ENCODE measurements around the gene KAT6B. TPM values are rescaled to one million over a fixed set of nuclear protein-coding genes. Genes with fewer than 3 reads are reported as not detected.
"Not testable (repeated sequence)": the region's sequence is repeated elsewhere in the genome, so short reads cannot be mapped to it uniquely, and the experiment has no call there.

KAT6B gene
- total RNA-seq, 4 donors from 2014 or later: 50.0 to 75.8 (median 57.5) TPM

DNA sequence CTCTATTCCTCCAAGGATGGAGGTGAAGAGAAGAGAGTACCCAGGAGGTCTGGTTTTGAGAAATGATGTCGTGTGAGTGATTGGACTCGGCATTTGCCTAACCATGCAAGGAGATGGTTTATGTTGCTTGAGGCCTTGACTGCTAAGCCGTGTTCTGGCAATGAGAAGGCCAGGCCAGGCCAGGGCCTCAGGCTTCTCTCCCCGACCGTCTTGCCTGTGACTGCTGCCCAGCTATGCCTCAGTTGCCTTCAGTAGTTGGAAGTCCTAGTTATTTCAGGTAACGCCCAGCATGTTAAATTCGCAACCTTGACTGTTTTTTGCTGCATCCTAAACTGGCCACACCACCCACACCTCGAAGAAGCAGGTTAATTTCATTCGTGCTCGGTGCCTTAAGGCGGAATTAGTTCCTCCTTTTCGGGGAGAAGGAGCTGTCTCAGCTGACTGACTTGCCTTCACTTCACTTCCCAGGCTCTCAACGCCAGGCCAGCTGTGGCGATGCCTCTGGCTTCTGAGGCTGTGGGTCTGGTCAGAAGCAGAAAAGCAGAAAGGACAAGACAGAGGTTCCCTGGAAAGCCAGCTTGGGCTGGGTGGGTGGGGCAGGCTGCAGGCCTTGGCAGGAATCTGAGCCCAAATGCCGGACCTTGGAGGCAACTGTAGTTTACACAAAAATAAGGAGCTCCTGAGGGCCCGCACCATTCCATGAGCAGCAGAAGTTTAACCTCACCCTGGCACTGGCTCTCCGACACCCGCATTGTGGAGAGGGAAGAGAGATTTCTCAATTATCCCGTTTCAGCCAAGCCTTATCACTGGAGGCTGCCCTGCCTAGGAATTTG lies 223.1 kb downstream of the KAT6B start:
- Histone ChIP-seq H3K27me3 (no peaks in the 10 kb centered on the region), H3K4me3 (no peak overlapping the region), H3K4me1 (peaks cover 0 to 6% (median 1%) of the 10 kb centered on the region in 4 donors), H3K36me3 (no peaks in the 10 kb centered on the region), H3K9me3 (no peaks in the 10 kb centered on the region), H3K27ac (replicated peaks in 1 of 4) (no peak overlapping the region)
- intact Hi-C loops (cut with DNase I): no loop called here
- TF ChIP-seq, protein P1, sequence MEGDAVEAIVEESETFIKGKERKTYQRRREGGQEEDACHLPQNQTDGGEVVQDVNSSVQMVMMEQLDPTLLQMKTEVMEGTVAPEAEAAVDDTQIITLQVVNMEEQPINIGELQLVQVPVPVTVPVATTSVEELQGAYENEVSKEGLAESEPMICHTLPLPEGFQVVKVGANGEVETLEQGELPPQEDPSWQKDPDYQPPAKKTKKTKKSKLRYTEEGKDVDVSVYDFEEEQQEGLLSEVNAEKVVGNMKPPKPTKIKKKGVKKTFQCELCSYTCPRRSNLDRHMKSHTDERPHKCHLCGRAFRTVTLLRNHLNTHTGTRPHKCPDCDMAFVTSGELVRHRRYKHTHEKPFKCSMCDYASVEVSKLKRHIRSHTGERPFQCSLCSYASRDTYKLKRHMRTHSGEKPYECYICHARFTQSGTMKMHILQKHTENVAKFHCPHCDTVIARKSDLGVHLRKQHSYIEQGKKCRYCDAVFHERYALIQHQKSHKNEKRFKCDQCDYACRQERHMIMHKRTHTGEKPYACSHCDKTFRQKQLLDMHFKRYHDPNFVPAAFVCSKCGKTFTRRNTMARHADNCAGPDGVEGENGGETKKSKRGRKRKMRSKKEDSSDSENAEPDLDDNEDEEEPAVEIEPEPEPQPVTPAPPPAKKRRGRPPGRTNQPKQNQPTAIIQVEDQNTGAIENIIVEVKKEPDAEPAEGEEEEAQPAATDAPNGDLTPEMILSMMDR (IDR thresholded peaks at IDR 0.05): no peak
- TF ChIP-seq POLR2A (IDR thresholded peaks at IDR 0.05; ENCODE audit: low read depth): no peak
- 88% methylated on average over 12 of the region's 19 CpGs for WGBS
- DNase-seq (ENCODE audit: extremely low spot score): no peak

DNA sequence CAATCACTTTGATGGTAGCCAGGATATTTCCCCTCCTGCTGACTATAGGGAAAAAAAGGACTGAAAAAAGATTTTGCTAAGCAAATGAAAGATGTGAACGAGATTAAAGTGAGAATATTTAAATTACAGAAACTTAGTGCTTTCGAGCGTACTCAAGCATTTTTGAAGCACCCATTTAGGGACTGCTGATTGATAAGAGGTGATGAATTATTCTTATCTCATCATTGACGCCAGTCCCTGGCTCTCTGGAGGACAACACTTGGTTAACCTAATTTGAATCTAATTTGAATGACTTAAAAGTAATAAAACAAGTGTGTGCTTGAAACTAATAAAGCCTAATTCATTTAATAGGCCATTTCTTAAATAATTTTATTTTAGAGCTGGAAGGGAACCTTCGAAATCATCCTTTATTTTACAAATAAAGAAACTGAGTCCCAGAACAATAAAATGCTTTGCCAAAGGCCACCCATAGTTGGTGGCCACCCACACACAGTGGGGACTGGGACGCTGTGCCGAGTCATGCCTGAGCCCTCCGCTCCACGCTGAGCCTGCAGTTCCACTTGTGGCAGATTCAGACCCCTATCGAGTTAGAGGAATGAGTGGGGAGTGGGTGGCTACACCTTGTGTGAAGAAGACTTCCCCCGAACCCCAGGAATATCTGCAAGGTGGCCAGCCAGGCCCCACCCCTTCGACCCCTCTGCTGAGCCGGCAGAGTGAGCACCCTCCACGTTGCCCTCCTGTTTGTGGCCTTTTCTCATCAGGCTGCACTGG lies 223.9 kb downstream of the KAT6B start:
- no peaks in the 10 kb centered on the region for H3K27me3 ChIP-seq
- intact Hi-C loops (cut with DNase I): no loop called here
- DNase-seq (ENCODE audit: extremely low spot score): no peak
- TF ChIP-seq POLR2AphosphoS5 (IDR thresholded peaks at IDR 0.05) (no peak), EP300 (IDR thresholded peaks at IDR 0.05) (no peak), POLR2A (IDR thresholded peaks at IDR 0.05; ENCODE audit: low read depth) (no peak)
- TF ChIP-seq, protein P1 (IDR thresholded peaks at IDR 0.05): no peak
- 92% methylated on average over 11 of the region's 14 CpGs for WGBS
- H3K4me3 ChIP-seq: no peak overlapping the region
- H3K4me1 ChIP-seq: peaks cover 0 to 6% (median 1%) of the 10 kb centered on the region in 4 donors
- H3K27ac ChIP-seq (replicated peaks in 1 of 4): no peak overlapping the region
- no peaks in the 10 kb centered on the region for H3K9me3 ChIP-seq
- no peaks in the 10 kb centered on the region for H3K36me3 ChIP-seq

DNA sequence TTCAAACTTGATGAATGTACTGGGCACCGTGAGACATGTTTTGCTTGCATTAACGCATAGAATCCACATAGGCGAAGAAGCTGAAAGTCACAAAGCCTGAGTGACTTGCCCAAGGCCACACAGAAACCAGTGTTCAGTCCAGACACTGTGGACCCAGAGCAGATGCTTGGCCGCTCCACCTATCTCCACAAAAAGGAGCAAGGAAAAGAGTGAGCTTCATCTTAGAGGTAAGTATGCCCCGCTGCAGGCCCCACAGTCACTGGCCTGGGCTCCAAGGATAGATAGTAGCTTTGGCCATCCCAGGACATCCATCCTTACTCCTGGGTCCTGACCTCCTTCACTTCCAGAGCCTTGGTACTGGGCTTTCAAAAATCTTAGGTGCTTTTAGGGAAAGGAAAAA lies 224.9 kb downstream of the KAT6B start:
- H3K27ac ChIP-seq (replicated peaks in 1 of 4): no peak overlapping the region
- WGBS: 95% methylated on average over 5 of the region's 5 CpGs
- H3K36me3 ChIP-seq: no peaks in the 10 kb centered on the region
- intact Hi-C loops (cut with DNase I): no loop called here
- peaks cover 0 to 6% (median 1%) of the 10 kb centered on the region in 4 donors for H3K4me1 ChIP-seq
- H3K4me3 ChIP-seq: no peak overlapping the region
- no peaks in the 10 kb centered on the region for H3K9me3 ChIP-seq
- no peak for TF ChIP-seq POLR2AphosphoS5 (IDR thresholded peaks at IDR 0.05)
- TF ChIP-seq, protein P1 (IDR thresholded peaks at IDR 0.05): no peak
- no peak for TF ChIP-seq EP300 (IDR thresholded peaks at IDR 0.05)
- TF ChIP-seq POLR2A (IDR thresholded peaks at IDR 0.05; ENCODE audit: low read depth): no peak
- no peak for DNase-seq (ENCODE audit: extremely low spot score)
- H3K27me3 ChIP-seq: no peaks in the 10 kb centered on the region

DNA sequence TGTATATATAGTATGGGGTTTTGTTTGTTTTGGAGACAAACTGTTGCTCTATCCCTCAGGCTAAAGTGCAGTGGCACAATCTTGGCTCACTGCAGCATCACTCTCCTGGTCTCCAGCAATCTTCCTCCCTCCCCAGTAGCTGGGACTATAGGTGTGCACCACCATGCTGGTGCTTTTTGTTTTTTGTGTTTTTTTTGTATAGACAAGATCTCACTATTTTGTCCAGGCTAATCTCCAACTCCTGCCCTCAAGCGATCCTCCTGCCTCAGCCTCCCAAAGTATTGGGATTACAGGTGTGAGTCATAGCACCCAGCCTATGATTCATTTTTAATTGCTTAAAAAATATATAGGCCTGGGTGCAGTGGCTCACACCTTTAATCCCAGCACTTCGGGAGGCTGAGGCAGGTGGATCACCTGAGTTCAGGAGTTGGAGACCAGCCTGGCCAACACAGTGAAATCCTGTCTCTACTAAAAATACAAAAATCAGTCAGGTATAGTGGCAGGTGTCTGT lies 229.6 kb downstream of the KAT6B start:
- H3K27me3 ChIP-seq; H3K27ac ChIP-seq (replicated peaks in 1 of 4); H3K36me3 ChIP-seq; H3K4me3 ChIP-seq; DNase-seq (ENCODE audit: extremely low spot score); intact Hi-C loops (cut with DNase I); H3K9me3 ChIP-seq: not testable (repeated sequence)
- peaks cover 0 to 15% (median 6%) of the 10 kb centered on the region in 4 donors for H3K4me1 ChIP-seq
- WGBS: 94% methylated on average over 2 of the region's 2 CpGs

DNA sequence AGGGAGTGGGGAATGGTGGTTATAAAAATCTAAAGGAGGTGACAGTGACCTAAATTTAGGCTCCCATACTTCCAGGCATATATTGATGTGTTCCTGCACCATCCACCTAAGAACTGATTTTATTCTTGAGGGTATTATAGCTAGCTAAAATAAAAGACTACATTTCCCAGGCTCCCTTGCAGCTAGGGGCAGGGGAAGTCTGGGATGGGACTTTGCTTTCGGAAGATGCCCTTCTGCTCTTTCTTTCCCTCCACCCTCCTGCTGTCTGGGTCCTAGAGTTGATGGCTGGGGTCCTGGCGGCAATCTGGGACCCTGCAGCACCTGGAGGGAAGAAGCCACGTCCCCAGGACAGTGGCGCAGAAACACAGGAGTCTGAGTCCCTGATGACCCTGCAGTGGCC lies 231.3 kb downstream of the KAT6B start:
- 76% methylated on average over 4 of the region's 4 CpGs for WGBS
- no peak for DNase-seq (ENCODE audit: extremely low spot score)
- Histone ChIP-seq H3K36me3 (no peaks in the 10 kb centered on the region), H3K9me3 (no peaks in the 10 kb centered on the region), H3K27me3 (no peaks in the 10 kb centered on the region), H3K4me1 (peaks cover 0 to 22% (median 9%) of the 10 kb centered on the region in 4 donors), H3K4me3 (no peak overlapping the region), H3K27ac (replicated peaks in 1 of 4) (no peak overlapping the region)
- no peak for TF ChIP-seq POLR2A (IDR thresholded peaks at IDR 0.05; ENCODE audit: low read depth)
- TF ChIP-seq POLR2AphosphoS5 (IDR thresholded peaks at IDR 0.05): no peak
- no peak for TF ChIP-seq EP300 (IDR thresholded peaks at IDR 0.05)
- TF ChIP-seq, protein P1 (IDR thresholded peaks at IDR 0.05): no peak
- intact Hi-C loops (cut with DNase I): no loop called here
